HepG2 (cell line): ENCODE measurements around the gene OOSP3.

ENCODE experiments used
- HIVEP1 ChIP-seq: sonication (generic); formaldehyde crosslinking; IDR thresholded peaks from 2 replicates; pipeline ENCODE4 v1.4.0; 2020; ENCODE audit warnings: mild to moderate bottlenecking, missing genetic modification reagents
- MTA3 ChIP-seq: sonication (generic); formaldehyde crosslinking; IDR thresholded peaks from 2 replicates; pipeline ENCODE4 v1.4.0; 2020; ENCODE audit warnings: missing genetic modification reagents
- NFE2L2 ChIP-seq: fragments of 150-350 bp; IDR thresholded peaks from 2 replicates; pipeline ENCODE4 v1.6.1; 2014; ENCODE audit warnings: low read length
- TF ChIP-seq, protein P1 (sequence below): sonication (generic); formaldehyde crosslinking; IDR thresholded peaks from 2 replicates; pipeline ENCODE4 v1.5.0; 2020; ENCODE audit warnings: mild to moderate bottlenecking, missing genetic modification reagents, moderate library complexity
- TF ChIP-seq, protein P2 (sequence below): sonication (generic); formaldehyde crosslinking; IDR thresholded peaks from 2 replicates; pipeline ENCODE4 v1.4.0; 2020; ENCODE audit warnings: missing genetic modification reagents

- TF ChIP-seq, protein P1, sequence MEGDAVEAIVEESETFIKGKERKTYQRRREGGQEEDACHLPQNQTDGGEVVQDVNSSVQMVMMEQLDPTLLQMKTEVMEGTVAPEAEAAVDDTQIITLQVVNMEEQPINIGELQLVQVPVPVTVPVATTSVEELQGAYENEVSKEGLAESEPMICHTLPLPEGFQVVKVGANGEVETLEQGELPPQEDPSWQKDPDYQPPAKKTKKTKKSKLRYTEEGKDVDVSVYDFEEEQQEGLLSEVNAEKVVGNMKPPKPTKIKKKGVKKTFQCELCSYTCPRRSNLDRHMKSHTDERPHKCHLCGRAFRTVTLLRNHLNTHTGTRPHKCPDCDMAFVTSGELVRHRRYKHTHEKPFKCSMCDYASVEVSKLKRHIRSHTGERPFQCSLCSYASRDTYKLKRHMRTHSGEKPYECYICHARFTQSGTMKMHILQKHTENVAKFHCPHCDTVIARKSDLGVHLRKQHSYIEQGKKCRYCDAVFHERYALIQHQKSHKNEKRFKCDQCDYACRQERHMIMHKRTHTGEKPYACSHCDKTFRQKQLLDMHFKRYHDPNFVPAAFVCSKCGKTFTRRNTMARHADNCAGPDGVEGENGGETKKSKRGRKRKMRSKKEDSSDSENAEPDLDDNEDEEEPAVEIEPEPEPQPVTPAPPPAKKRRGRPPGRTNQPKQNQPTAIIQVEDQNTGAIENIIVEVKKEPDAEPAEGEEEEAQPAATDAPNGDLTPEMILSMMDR (CRISPR knock-in tag): no peak
- TF ChIP-seq HIVEP1 (CRISPR knock-in tag) (no peak), MTA3 (CRISPR knock-in tag) (no peak), NFE2L2 (no peak)
- TF ChIP-seq, protein P2, sequence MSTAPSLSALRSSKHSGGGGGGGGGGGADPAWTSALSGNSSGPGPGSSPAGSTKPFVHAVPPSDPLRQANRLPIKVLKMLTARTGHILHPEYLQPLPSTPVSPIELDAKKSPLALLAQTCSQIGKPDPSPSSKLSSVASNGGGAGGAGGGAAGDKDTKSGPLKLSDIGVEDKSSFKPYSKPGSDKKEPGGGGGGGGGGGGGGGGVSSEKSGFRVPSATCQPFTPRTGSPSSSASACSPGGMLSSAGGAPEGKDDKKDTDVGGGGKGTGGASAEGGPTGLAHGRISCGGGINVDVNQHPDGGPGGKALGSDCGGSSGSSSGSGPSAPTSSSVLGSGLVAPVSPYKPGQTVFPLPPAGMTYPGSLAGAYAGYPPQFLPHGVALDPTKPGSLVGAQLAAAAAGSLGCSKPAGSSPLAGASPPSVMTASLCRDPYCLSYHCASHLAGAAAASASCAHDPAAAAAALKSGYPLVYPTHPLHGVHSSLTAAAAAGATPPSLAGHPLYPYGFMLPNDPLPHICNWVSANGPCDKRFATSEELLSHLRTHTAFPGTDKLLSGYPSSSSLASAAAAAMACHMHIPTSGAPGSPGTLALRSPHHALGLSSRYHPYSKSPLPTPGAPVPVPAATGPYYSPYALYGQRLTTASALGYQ (CRISPR knock-in tag): no peak
Measured at GRCh38 chr11:59899532-59899931, 20.9 kb downstream of the OOSP3 start.
